Measurements from ENCODE around the gene KDM2B.

KDM2B gene

DNA sequence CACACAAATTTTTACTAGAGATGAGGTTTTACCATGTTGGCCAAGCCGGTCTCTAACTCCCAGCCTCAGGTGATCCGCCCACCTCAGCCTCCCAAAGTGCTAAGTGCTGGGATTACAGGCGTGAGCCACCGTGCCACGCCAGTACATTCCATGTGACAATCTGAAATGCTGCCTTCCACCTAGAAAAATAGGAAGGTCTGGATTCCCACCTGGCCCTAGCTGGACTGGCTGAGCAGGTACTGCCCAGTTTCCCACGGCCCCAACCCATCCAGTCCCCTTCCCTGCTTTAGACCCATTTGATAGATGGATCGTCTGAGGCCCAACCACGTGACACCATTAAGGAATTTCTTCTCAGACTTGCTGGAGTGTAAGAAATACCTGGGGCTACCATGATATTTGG is 55.4 kb downstream of the KDM2B start:
- DNase-seq: no peak

DNA sequence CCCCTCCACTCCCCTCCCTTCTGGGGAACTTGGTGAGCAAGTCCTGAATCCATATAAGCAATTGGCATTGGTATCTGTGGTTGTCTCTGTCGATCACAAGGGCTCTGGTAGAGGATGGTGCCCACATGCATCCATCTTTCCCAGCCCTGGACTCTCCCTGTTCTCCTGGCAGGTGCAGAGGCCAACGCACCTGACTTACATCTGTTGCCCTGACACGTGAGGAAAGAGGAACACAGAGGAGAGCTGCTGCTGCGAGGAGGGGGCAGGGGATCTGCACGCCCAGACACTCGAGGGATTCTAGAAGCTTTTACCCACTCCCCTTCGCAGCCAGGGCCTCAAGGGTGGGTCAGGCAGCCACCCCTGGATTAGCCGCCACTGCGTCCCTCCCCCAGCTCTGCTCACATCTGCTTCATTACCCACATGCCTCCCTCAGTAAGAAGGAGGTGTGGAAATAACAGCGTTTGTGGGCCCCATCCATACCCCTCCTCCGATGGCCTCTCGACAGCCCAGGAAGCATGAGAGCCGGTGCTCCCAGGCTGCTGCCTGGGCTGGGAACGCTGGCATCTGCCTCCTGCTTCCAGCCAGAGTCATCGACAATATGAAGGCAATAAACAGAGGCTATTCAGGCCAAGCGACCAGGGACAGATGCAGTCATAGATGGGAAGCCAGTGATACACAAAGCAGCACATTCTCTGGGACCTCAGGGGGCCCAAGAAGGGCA is 56.5 kb downstream of the KDM2B start:
- DNase-seq: no peak

DNA sequence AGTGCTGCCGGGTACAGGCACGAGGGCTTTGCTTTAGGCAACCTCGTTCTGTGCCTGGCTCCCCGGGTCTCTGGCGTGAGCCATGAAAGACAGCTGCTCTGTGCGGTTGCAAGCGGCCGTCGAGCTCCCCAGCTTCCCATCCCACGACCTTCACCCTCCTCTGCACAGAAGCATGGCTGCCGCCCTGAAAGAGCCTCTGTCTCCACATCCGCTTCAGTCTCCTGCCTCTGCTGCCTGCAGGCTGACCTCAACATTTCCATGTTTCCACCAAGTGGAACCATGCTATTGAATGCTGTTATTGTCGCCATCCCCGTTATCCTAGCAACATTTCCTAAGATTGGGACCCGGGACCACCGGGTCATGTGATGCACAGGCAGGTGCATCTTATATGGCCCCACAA is 57.1 kb downstream of the KDM2B start:
- DNase-seq: no peak

- no peak for DNase-seq
These were observed 57.9 kb downstream of the KDM2B start for GRCh38 chr12:121522971-121523370.

DNA sequence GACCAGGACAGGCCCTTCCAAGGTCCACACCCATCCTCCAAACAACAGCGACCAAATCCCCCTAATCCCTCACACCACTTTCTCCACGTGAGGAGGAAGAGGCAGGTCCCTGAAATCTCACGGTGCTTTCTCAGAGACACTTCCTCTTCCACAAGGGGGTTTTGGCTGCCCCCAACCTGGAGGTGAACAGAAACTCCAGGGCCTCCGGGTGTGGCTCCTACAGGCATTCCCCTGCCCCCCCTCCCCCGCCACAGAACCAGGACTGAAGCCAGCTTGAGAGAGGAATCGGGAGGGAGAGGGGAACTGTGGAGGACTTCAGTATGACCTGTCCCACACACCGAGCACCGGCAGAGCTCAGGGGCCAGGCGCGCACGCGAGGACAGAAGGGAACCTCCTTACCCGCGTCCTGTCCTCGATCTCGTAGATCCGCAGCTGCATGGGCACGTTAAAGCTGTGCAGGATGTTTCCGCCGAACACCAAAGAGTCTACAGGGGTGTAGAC is 60.2 kb downstream of the KDM2B start:
- no peak for DNase-seq

- no peak for DNase-seq
These were observed 60.7 kb downstream of the KDM2B start for GRCh38 chr12:121520119-121520518.

- no peak for DNase-seq
These were observed 61.6 kb downstream of the KDM2B start for GRCh38 chr12:121519227-121519626.

GRCh38 chr12:121518656-121519055 is 62.2 kb downstream of the KDM2B start:
- no peak for DNase-seq

GRCh38 chr12:121516437-121517011 is 64.3 kb downstream of the KDM2B start:
- no peak for DNase-seq

DNA sequence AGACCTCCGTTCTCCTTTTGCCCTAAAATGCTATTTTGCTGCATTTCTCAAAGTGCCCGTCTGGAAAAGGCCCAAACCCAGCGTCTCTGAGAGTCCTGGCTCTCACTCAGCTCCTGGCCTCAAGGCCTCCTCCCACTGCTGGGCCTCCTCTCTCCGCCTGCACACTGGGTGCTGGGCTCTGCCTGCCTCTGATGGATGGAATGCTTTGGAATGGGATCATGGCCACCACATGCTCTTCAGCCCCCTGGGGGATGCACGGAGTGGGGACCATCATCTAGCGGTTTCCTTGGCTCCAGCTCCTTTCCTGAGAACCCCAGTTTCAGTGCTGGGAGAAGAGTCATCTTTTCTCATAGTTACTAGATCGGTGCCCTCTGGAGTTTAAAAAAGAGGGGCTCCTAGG is 65.2 kb downstream of the KDM2B start:
- no peak for DNase-seq

GRCh38 chr12:121514184-121514742 is 66.6 kb downstream of the KDM2B start:
- no peak for DNase-seq

- DNase-seq: peak; percentile 20 to 22
These were observed 67.2 kb downstream of the KDM2B start for GRCh38 chr12:121513464-121514183.

GRCh38 chr12:121512561-121512960 is 68.3 kb downstream of the KDM2B start:
- DNase-seq: no peak

DNA sequence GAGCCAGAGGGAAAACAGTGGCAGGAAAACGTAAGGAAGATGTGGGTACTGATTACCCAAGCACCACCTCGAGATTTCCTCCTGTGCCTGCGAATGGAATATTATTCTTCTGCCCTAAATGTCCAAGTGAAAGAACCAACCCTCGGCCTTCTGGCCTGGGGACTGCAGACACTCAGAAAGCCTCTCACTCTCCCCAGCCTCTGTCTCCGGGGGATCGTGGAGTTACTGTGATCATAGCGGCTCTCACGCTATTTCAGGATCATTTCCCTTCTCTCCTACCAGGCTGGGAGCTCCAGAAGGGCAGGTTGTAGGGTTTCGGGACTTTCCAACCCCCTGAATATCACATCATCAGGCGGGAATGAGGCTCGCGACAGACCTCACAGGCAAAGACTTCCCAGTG is 68.9 kb downstream of the KDM2B start:
- no peak for DNase-seq

DNA sequence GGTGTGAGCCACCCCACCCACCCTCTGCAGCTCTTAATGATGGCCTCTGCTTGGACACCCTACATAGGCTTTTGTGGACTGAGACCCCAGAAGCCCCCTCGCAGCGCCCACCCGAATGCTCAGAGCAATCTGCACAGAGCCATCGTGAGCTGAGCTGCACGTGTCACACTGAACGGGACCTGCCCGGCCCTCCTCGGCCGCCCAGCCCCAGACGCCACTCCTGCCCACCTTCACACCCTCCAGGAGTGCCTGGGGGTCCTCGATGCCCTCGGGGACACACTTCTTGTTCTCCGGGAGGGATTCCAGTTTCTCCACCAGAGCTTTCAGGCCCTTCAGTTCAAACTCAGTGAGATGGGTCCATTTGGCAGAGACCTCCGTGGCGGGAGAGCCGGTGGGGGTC is 71.5 kb downstream of the KDM2B start:
- DNase-seq: no peak

DNA sequence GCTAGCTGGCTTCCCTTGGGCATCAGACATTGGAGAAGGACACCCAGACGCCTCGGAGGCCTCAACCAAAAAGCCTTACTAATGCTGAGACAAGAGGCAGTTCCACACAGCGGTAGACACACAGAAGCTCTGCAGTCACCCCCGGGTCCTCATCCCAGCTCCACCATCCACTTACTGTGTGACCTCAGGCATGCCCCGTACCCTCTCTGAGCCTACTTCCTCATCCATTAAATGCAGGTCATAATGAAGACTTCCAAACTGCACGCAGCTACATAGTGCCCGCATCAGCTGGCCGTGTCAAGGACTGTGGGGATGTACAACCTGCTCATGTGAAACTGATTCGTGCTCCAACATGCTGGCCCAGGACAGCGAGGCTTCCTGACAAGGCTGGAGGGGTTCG is 72.3 kb downstream of the KDM2B start:
- DNase-seq: no peak

DNA sequence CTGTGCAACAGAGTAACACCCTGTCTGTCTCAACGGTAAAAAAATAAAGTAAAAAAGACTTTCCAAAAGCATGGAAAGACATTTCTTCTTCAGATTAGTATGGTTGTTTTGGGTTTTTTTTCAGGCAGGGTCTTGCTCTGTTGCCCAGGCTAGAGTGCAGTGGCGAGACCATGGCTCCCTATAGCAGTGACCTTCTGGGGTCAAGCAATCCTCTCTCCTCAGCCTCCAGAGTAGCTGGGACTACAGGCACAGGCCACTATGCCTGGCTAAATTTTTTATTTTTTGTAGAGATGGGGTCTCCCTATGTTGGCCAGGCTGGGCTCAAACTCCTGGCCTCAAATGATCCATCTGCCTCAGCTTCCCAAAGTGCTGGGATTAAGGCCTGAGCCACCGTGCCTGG is 72.8 kb downstream of the KDM2B start:
- DNase-seq: no peak

DNA sequence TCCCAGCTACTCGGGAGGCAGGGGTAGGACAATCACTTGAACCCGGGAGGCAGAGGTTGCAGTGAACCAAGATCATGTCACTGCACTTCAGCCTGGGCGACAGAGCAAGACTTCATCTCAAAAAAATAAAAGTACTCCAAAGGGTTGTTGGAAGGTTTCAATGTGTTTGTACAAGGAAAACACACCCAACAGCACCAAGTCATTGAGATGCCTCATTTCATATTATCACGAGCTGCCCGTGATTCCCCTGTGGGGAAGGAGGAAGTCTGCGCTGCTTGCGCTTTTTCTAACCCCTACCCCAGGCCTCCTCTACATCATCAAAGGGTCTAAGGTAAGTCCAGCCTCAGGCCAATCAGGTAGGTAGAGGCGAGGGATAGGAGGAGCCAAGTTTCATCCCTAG is 73.6 kb downstream of the KDM2B start:
- DNase-seq: no peak

DNA sequence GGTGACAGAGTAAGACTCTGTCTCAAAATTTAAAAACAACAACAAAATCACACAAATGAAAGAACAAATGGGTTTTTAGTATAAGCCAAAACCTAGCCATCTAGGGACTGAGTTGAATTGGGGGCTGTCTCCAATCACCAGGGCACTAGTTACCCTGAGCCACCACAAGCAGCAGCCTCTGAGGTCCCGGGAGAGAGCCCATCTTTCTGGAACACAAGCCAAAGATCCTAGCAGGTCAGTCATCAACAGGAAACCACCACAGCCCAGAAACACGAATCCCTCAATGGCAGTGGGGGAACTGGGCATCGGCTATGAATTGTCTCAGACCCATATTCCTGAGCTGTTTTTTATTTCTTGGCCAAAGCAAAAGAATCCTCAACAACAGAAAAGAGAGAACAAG is 75.3 kb downstream of the KDM2B start:
- DNase-seq: no peak

DNA sequence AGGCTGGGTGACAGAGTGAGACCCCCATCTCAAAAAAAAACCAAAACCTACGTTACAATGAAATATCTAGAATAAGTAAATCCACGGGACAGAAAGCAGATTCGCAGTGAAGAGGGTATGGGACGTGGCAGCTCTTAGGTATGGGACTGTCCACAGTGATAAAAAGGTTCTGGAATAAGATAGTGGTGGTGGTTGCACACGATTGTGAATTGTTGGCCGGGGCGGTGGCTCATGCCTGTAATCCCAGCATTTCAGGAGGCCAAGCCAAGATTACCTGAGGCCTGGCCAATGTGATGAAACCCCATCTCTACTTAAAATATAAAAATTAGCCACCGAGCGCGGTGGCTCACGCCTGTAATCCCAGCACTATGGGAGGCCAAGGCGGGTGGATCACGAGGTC is 76.3 kb downstream of the KDM2B start:
- no peak for DNase-seq

GRCh38 chr12:121503395-121503794 is 77.4 kb downstream of the KDM2B start:
- DNase-seq: no peak

DNA sequence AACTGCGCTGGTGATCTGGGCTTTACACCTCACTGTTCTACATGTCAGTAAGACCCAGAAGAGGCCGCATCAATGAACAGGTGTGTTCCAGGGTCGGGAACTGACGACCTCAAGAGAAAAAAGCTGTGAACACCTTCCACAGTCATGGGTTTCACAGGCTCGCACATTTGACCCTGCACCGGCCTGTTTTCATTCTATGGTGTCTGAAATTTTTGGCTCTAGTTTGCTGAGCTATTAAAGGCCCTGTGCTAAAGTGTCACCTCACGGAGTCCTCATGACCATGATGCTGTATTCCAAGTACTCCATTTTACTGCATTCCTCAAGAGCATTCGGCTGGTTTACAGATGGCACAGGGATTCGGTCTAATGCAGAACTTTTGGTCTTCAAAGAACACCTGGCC is 78.9 kb downstream of the KDM2B start:
- DNase-seq: no peak

GRCh38 chr12:121499929-121500793 is 80.7 kb downstream of the KDM2B start:
- peak; percentile 38 to 78 for DNase-seq
